Progenitor cell of endocrine pancreas (in vitro differentiated cells): ENCODE results near the gene SLIT3. TPM values are rescaled to one million over a fixed set of nuclear protein-coding genes. Genes with fewer than 3 reads are reported as not detected.

Experiments
- DNase-seq: peaks from one replicate; pipeline ENCODE4 v3.0.0; 2021; ENCODE audit warnings: low spot score; ENCODE audit not compliant: unreplicated experiment
- H3K27ac Mint-ChIP-seq: 2 replicates; pipeline ENCODE4 v1.8.0; 2021; ENCODE audit warnings: mild to moderate bottlenecking, moderate library complexity, mixed read lengths
- H3K27me3 Mint-ChIP-seq: 2 replicates; pipeline ENCODE4 v1.8.0; 2021; ENCODE audit warnings: mixed read lengths
- H3K36me3 Mint-ChIP-seq: 2 replicates; pipeline ENCODE4 v1.8.0; 2022; ENCODE audit warnings: mixed read lengths; ENCODE audit not compliant: insufficient read depth
- H3K4me1 Mint-ChIP-seq: 2 replicates; pipeline ENCODE4 v1.8.0; 2021; ENCODE audit warnings: low read depth, mixed read lengths
- H3K4me3 Mint-ChIP-seq: 2 replicates; pipeline ENCODE4 v1.8.0; 2021; ENCODE audit warnings: low read depth, mild to moderate bottlenecking, moderate library complexity, mixed read lengths
- H3K9me3 Mint-ChIP-seq: 2 replicates; pipeline ENCODE4 v1.8.0; 2021; ENCODE audit warnings: low read depth, mixed read lengths
- CTCF ChIP-seq: fragments of 200-600 bp; sonication (generic); IDR thresholded peaks from one replicate; pipeline ENCODE4 v1.5.0; 2021; ENCODE audit warnings: antibody characterized with exemption, mild to moderate bottlenecking; ENCODE audit not compliant: unreplicated experiment
- total RNA-seq: library from RNA; stranded (reverse); gene quantifications from 2 replicates; pipeline ENCODE4 v1.2.1, GENCODE V29; 2021

The SLIT3 gene
- total RNA-seq, 1 donor from 2014 or later: 18.8 TPM

- peaks cover 12% of the 10 kb centered on the region for H3K27me3 Mint-ChIP-seq
- no peak for DNase-seq
- H3K27ac Mint-ChIP-seq: no peak overlapping the region
- no peak for TF ChIP-seq CTCF
- H3K4me1 Mint-ChIP-seq: peaks cover 5% of the 10 kb centered on the region
- H3K4me3 Mint-ChIP-seq: no peak overlapping the region
- H3K36me3 Mint-ChIP-seq: no peaks in the 10 kb centered on the region
- no peaks in the 10 kb centered on the region for H3K9me3 Mint-ChIP-seq
These were observed 467.6 kb downstream of the SLIT3 start for GRCh38 chr5:168833383-168833782.

GRCh38 chr5:168832308-168832707 is 468.6 kb downstream of the SLIT3 start:
- H3K27me3 Mint-ChIP-seq: peaks cover 12% of the 10 kb centered on the region
- no peak for DNase-seq
- no peaks in the 10 kb centered on the region for H3K36me3 Mint-ChIP-seq
- no peak overlapping the region for H3K27ac Mint-ChIP-seq
- H3K9me3 Mint-ChIP-seq: no peaks in the 10 kb centered on the region
- no peak for TF ChIP-seq CTCF
- H3K4me1 Mint-ChIP-seq: peaks cover 5% of the 10 kb centered on the region
- H3K4me3 Mint-ChIP-seq: no peak overlapping the region

- H3K9me3 Mint-ChIP-seq: no peaks in the 10 kb centered on the region
These were observed 469.6 kb downstream of the SLIT3 start for GRCh38 chr5:168831383-168831782.

GRCh38 chr5:168830833-168831232 is 470.1 kb downstream of the SLIT3 start:
- Mint-ChIP-seq H3K4me3 (no peak overlapping the region), H3K4me1 (peaks cover 3% of the 10 kb centered on the region), H3K36me3 (no peaks in the 10 kb centered on the region), H3K27me3 (peaks cover 9% of the 10 kb centered on the region), H3K27ac (no peak overlapping the region), H3K9me3 (no peaks in the 10 kb centered on the region)
- no peak for DNase-seq
- no peak for TF ChIP-seq CTCF

More at GRCh38 chr5:168831383-168831782, 469.6 kb downstream of the SLIT3 start:
- H3K4me1 Mint-ChIP-seq: peaks cover 5% of the 10 kb centered on the region
- no peak for TF ChIP-seq CTCF
- no peaks in the 10 kb centered on the region for H3K36me3 Mint-ChIP-seq
- H3K27ac Mint-ChIP-seq: no peak overlapping the region
- no peak for DNase-seq
- H3K27me3 Mint-ChIP-seq: peaks cover 9% of the 10 kb centered on the region
- H3K4me3 Mint-ChIP-seq: no peak overlapping the region

GRCh38 chr5:168829922-168830417 is 471.0 kb downstream of the SLIT3 start:
- peaks cover 9% of the 10 kb centered on the region for H3K27me3 Mint-ChIP-seq

More at GRCh38 chr5:168829922-168830417, 471.0 kb downstream of the SLIT3 start:
- H3K9me3 Mint-ChIP-seq: no peaks in the 10 kb centered on the region
- DNase-seq: no peak
- H3K27ac Mint-ChIP-seq: no peak overlapping the region
- TF ChIP-seq CTCF: no peak
- no peak overlapping the region for H3K4me3 Mint-ChIP-seq
- H3K4me1 Mint-ChIP-seq: peaks cover 3% of the 10 kb centered on the region
- no peaks in the 10 kb centered on the region for H3K36me3 Mint-ChIP-seq
